Mucosa of descending colon (tissue), 3 donors: ENCODE data around the gene MYBBP1A. TPM values are rescaled to one million over a fixed set of nuclear protein-coding genes. Genes with fewer than 3 reads are reported as not detected.
A peak's percentile ranks its signal among the peaks of the same experiment; 100 is the strongest.

Source experiments
- ATAC-seq: fragments of 200-7000 bp; cut with Tn5 transposase; one replicate; pipeline ENCODE4 v1.9.1; 2020; ENCODE audit warnings: mild to moderate bottlenecking, moderate library complexity
- DNase-seq, 3 donors: peaks; one replicate each; pipeline ENCODE4 v3.0.0-alpha.2; 2020
- H3K36me3 ChIP-seq: fragments of 200-600 bp; one replicate; pipeline ENCODE4 v1.8.0; 2021; ENCODE audit warnings: low read depth, mild to moderate bottlenecking
- H3K4me1 ChIP-seq: fragments of 200-600 bp; one replicate; pipeline ENCODE4 v1.8.0; 2021; ENCODE audit warnings: low read depth, mild to moderate bottlenecking
- H3K4me3 ChIP-seq: fragments of 200-600 bp; one replicate; pipeline ENCODE4 v1.8.0; 2021; ENCODE audit warnings: mild to moderate bottlenecking
- H3K9me3 ChIP-seq: fragments of 200-600 bp; one replicate; pipeline ENCODE4 v1.8.0; 2021; ENCODE audit warnings: mild to moderate bottlenecking
- CTCF ChIP-seq: fragments of 200-600 bp; IDR thresholded peaks from one replicate; pipeline ENCODE4 v1.8.0; 2022; ENCODE audit warnings: antibody characterized with exemption, mild to moderate bottlenecking
- intact Hi-C, 2 donors: fragments of 100-400 bp; cut with DNase I in 1 of 2; cut with micrococcal nuclease in 1 of 2; formaldehyde crosslinking; loops; one replicate each; pipeline versions ENCODE4 v1.11.0 to v1.11.1; 2022; cut with DNase I, micrococcal nuclease
- total RNA-seq, 3 donors: library from RNA; stranded (reverse); fragmentation: NEBNext Ultra II Directional in 2 of 3; extraction: Animal tissue kit (Norgen Biotek cat#: 25700) in 2 of 3; gene quantifications; one replicate each; pipeline versions ENCODE4 v1.2.1 to v1.2.4, GENCODE V29; 2021 to 2023
- donor health status: DM: no; HTN: no; CAD: no; lungs with moderate emphysema.
- donor health status: DM: no; HTN: no; CAD: no.
- donor health status: DM: no; HTN: yes; CAD: no.

Gene MYBBP1A
- total RNA-seq, 3 donors from 2014 or later: 32.7 to 41.4 (median 36.7) TPM

- TF ChIP-seq CTCF: no peak
- Histone ChIP-seq H3K4me3 (no peak overlapping the region), H3K4me1 (peaks cover 8% of the 10 kb centered on the region), H3K9me3 (no peaks in the 10 kb centered on the region), H3K36me3 (no peaks in the 10 kb centered on the region)
- intact Hi-C loops: no loop called here
- DNase-seq (peak in 1 of 3 donors; percentile 49), ATAC-seq (peak; percentile 47)
Observed at GRCh38 chr17:4504188-4504587, 51.0 kb downstream of the MYBBP1A start.

GRCh38 chr17:4503283-4504025, 51.7 kb downstream of the MYBBP1A start:
- Histone ChIP-seq H3K9me3 (no peaks in the 10 kb centered on the region), H3K36me3 (no peaks in the 10 kb centered on the region), H3K4me3 (no peak overlapping the region), H3K4me1 (peaks cover 10% of the 10 kb centered on the region)
- TF ChIP-seq CTCF: no peak
- DNase-seq (no peak), ATAC-seq (no peak)
- intact Hi-C loops: no loop called here

GRCh38 chr17:4502466-4503154, 52.6 kb downstream of the MYBBP1A start:
- TF ChIP-seq CTCF: no peak
- intact Hi-C loops: no loop called here
- H3K4me3 ChIP-seq: no peak overlapping the region
- H3K4me1 ChIP-seq: peaks cover 10% of the 10 kb centered on the region
- DNase-seq: no peak
- no peaks in the 10 kb centered on the region for H3K9me3 ChIP-seq
- no peak for ATAC-seq
- no peaks in the 10 kb centered on the region for H3K36me3 ChIP-seq

- intact Hi-C loops: no loop called here
- no peaks in the 10 kb centered on the region for H3K9me3 ChIP-seq
- TF ChIP-seq CTCF: no peak
- no peak overlapping the region for H3K4me3 ChIP-seq
- no peaks in the 10 kb centered on the region for H3K36me3 ChIP-seq
- ATAC-seq (no peak), DNase-seq (no peak)
- H3K4me1 ChIP-seq: peaks cover 10% of the 10 kb centered on the region
Observed at GRCh38 chr17:4501295-4501949, 53.8 kb downstream of the MYBBP1A start.

- no peak overlapping the region for H3K4me3 ChIP-seq
- no peak for TF ChIP-seq CTCF
- no peaks in the 10 kb centered on the region for H3K36me3 ChIP-seq
- no peaks in the 10 kb centered on the region for H3K9me3 ChIP-seq
- intact Hi-C loops: no loop called here
- H3K4me1 ChIP-seq: peaks cover 10% of the 10 kb centered on the region
- ATAC-seq (no peak), DNase-seq (no peak)
Observed at GRCh38 chr17:4500191-4500571, 55.0 kb downstream of the MYBBP1A start.
